ENCODE measurements around the gene MOCS3. TPM values are rescaled to one million over a fixed set of nuclear protein-coding genes. Genes with fewer than 3 reads are reported as not detected.

The MOCS3 gene
- polyA plus RNA-seq, 4 donors = 3.2 to 5.1 (median 4.7) TPM

DNA sequence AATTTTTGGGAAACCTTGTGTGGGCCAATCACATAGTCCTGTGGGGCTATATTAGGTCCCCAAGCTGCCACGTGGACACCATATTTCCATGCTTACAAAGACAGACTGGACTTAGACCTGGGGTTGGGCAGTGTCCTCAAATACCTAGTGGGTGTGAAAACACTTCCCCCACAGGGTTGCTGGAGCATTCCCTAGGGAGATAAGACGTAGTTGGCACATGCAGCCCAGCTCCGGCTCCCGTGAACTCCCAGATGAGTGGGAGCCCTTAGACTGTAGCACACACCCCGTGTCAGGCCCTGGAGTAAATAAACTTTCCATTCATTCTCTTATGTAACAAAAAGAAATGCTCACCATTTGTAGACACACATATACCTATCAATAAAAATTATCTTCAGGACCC is 50.1 kb downstream of the MOCS3 start:
- DNase-seq (ENCODE audit: low read depth in 4 of 4, low spot score in 3 of 4) = no peak

DNA sequence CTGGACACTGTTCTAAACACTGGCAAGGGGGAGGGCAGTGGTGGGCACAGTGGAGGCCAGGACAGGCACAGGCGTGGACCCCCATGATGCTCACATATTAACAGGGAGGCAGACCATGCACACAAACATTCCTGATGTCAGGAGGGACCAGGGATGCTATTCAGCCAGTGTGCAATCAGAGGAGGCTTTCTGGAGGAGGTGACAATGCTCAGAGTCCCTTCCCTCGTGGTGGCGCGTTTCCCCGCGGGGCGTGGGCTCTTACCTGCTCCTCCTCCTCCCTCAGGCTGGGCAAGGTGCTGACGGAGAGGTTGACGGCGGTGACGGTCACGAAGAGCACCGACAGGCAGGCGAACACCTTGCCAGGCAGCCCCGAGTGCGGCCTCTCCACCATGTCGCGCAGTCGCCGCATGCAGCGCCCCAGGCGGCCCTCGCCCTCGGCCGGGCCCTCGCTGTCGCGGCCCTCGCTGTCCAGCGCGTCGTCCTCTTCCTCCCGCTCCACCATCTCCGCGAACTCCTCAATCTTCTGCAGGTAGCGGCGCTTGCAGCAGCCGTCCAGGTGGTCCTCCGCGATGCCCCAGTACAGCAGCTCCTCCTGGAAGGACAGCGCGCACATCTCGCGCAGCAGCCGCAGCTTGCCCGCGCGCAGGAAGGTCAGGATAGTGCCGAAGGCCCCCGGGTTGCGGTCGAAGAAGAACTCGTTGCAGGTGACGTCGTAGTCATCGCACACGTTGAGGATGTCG is 50.9 kb downstream of the MOCS3 start:
- no peak for DNase-seq (ENCODE audit: low read depth in 4 of 4, low spot score in 3 of 4)

DNA sequence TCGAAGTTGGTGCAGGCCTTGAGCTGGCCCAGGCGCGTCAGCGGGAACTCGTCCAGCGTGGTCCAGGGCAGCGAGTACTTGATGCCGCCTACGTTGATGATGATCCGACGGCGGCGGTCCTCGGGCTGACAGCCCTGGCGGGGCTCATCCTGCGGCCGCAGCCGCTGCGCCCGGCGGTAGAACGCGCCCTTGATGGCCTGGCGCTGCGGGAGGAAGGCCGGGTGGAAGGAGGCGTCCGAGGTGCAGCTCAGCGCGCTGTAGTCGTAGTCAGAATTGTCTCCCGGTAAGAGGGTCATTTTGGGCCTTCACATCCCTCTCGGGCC is 51.4 kb downstream of the MOCS3 start:
- no peak for DNase-seq (ENCODE audit: low read depth in 4 of 4, low spot score in 3 of 4)

DNA sequence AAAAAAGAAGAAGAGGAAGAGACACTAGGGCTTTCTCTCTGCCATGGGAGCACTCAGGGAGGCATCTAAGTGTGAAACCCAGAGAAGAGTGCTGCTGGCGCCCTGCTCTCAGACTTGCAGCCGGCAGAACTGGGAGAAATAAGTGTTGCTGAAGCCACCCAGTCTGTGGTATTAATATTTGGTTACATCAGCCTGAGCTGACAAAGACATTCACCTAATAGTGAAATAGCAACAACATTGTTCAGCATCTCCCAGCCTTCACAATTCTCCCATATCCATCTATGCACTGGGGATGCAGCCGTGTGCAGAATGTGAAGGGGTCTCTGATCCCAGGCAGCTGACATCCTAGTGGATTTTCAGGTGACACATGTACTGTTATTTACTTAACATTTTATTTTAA is 52.3 kb downstream of the MOCS3 start:
- DNase-seq (ENCODE audit: low read depth in 4 of 4, low spot score in 3 of 4) = no peak

DNA sequence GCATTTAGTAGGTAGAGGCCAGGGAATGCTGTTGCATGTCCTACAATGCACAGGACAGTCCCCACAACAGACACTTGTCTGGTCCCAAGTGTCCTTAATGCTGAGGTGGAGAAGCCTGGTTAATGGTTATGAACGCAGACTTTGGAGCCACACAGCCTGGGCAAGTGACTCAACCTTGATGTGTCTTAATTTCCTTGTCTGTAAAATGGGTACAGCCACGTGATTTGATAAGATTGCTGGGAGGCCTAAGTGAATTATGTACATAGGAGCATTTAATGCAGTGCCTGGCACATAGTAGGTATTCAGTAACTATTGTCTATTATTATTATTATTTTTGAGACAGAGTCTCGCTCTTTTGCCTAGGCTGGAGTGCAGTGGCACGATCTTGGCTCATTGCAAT is 52.9 kb downstream of the MOCS3 start:
- no peak for DNase-seq (ENCODE audit: low read depth in 4 of 4, low spot score in 3 of 4)

DNA sequence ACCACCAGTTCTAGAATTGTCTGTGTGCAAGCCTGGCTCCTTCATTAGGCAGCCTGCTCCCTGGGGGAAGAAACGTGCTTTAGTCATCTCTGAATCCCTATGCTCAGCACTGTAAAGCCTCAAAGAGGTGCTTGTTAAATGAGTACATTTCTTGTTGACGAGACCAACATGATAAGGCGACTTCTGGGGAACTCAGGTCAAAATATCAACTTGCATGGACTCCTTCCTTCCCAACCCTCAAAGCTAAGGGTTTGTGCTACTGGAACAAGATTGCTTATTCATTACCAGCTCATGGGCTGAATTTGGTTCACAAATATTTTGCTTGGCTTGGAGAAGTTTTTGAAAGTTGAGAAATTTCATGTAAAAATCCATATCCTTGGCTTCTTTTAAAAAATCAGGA is 53.7 kb downstream of the MOCS3 start:
- no peak for DNase-seq (ENCODE audit: low read depth in 4 of 4, low spot score in 3 of 4)

Other genes with a start within 250 kb of the MOCS3 start
- gene PARD6B, start 227.2 kb upstream of the MOCS3 start, polyA plus RNA-seq (ENCODE audit: insufficient read length in 4 of 4) = 10 to 100 TPM in 3 of 4 donors, 1 to 10 TPM in 1; 1.3 to 28.0 (median 23.9) TPM
- 1 to 10 TPM; 3.3 to 5.6 (median 4.6) TPM for gene BCAS4, start 163.8 kb upstream of the MOCS3 start, polyA plus RNA-seq (ENCODE audit: insufficient read length in 4 of 4)
- 100 to 1,000 TPM; 111 to 135 (median 127) TPM for gene ADNP, start 27.4 kb upstream of the MOCS3 start, polyA plus RNA-seq (ENCODE audit: insufficient read length in 4 of 4)
- gene DPM1, start 286 bp upstream of the MOCS3 start, polyA plus RNA-seq (ENCODE audit: insufficient read length in 4 of 4) = 10 to 100 TPM; 54.4 to 82.1 (median 62.3) TPM
- gene KCNG1, start 64.3 kb downstream of the MOCS3 start, polyA plus RNA-seq (ENCODE audit: insufficient read length in 4 of 4) = 1 to 10 TPM; 1.7 to 8.7 (median 4.1) TPM